Epithelial cell of proximal tubule (primary cell): ENCODE results near the gene RGS9BP. TPM values are rescaled to one million over a fixed set of nuclear protein-coding genes. Genes with fewer than 3 reads are reported as not detected.

Experiments
- DNase-seq: peaks from one replicate; pipeline ENCODE4 v3.0.0-alpha.2; 2011; ENCODE audit warnings: low read depth
- H3K4me3 ChIP-seq: 2 replicates; pipeline ENCODE4 v1.5.1; 2011; ENCODE audit warnings: low read depth, mild to moderate bottlenecking, low read length
- CTCF ChIP-seq: conservative IDR thresholded peaks from 2 replicates; pipeline ENCODE4 v1.5.1; 2012; ENCODE audit warnings: low read depth, mild to moderate bottlenecking, low read length
- total RNA-seq: library from RNA; depleted of rRNA; stranded (reverse); fragments of >200 nt; gene quantifications from 2 replicates; pipeline ENCODE4 v1.2.3, GENCODE V29; 2015

Gene RGS9BP
- total RNA-seq, 1 donor from 2014 or later, result 0.12 TPM

- DNase-seq, result no peak
- no peak for TF ChIP-seq CTCF
- no peak overlapping the region for H3K4me3 ChIP-seq
Measured at GRCh38 chr19:32666084-32666483, 9.6 kb upstream of the RGS9BP start.

GRCh38 chr19:32669310-32669709 is 6.3 kb upstream of the RGS9BP start:
- no peak overlapping the region for H3K4me3 ChIP-seq
- DNase-seq, result no peak
- TF ChIP-seq CTCF, result no peak

GRCh38 chr19:32671883-32672593 is 3.6 kb upstream of the RGS9BP start:
- no peak for DNase-seq
- TF ChIP-seq CTCF, result no peak
- no peak overlapping the region for H3K4me3 ChIP-seq

GRCh38 chr19:32672841-32673240 is 2.8 kb upstream of the RGS9BP start:
- TF ChIP-seq CTCF, result no peak
- H3K4me3 ChIP-seq, result no peak overlapping the region
- no peak for DNase-seq

- no peak for DNase-seq
- H3K4me3 ChIP-seq, result peak overlapping the region; percentile 75
- TF ChIP-seq CTCF, result no peak
Measured at GRCh38 chr19:32673573-32673972, 2.1 kb upstream of the RGS9BP start.

GRCh38 chr19:32674153-32674930 is 1.3 kb upstream of the RGS9BP start:
- DNase-seq, result no peak
- no peak for TF ChIP-seq CTCF
- peak overlapping the region; percentile 75 for H3K4me3 ChIP-seq
